HepG2 (cell line): Measurements from ENCODE around the gene CELSR2.

Source experiments
- CREM ChIP-seq, 2 experiments: sonication (generic) in 1 of 2; formaldehyde crosslinking in 1 of 2; IDR thresholded peaks; 2 replicates each; pipeline versions ENCODE4 v1.4.0 to v1.6.1; 2016 to 2020; ENCODE audit warnings: antibody characterized with exemption in 1 of 2, mild to moderate bottlenecking in 1 of 2, missing genetic modification reagents in 1 of 2
- GATA4 ChIP-seq: sonication (generic); IDR thresholded peaks from 2 replicates; pipeline ENCODE4 v1.6.1; 2016; ENCODE audit warnings: antibody characterized with exemption, low read depth, borderline replicate concordance
- MTF1 ChIP-seq: sonication (generic); formaldehyde crosslinking; IDR thresholded peaks from 2 replicates; pipeline ENCODE4 v1.5.0; 2020; ENCODE audit warnings: missing genetic modification reagents
- NFKBIZ ChIP-seq: IDR thresholded peaks from 2 replicates; pipeline ENCODE4 v1.6.1; 2018; ENCODE audit warnings: missing genetic modification reagents, missing compliant biosample characterization
- SALL2 ChIP-seq: sonication (generic); formaldehyde crosslinking; IDR thresholded peaks from 2 replicates; pipeline ENCODE4 v1.8.1; 2023; ENCODE audit warnings: mild to moderate bottlenecking, missing genetic modification reagents, inconsistent platforms
- ZNF17 ChIP-seq: sonication (generic); formaldehyde crosslinking; IDR thresholded peaks from 2 replicates; pipeline ENCODE4 v1.5.0; 2020; ENCODE audit warnings: mild to moderate bottlenecking, missing genetic modification reagents
- TF ChIP-seq, protein P1 (sequence below): sonication (generic); formaldehyde crosslinking; IDR thresholded peaks from 2 replicates; pipeline ENCODE4 v1.5.0; 2020; ENCODE audit warnings: mild to moderate bottlenecking, missing genetic modification reagents, moderate library complexity

DNA sequence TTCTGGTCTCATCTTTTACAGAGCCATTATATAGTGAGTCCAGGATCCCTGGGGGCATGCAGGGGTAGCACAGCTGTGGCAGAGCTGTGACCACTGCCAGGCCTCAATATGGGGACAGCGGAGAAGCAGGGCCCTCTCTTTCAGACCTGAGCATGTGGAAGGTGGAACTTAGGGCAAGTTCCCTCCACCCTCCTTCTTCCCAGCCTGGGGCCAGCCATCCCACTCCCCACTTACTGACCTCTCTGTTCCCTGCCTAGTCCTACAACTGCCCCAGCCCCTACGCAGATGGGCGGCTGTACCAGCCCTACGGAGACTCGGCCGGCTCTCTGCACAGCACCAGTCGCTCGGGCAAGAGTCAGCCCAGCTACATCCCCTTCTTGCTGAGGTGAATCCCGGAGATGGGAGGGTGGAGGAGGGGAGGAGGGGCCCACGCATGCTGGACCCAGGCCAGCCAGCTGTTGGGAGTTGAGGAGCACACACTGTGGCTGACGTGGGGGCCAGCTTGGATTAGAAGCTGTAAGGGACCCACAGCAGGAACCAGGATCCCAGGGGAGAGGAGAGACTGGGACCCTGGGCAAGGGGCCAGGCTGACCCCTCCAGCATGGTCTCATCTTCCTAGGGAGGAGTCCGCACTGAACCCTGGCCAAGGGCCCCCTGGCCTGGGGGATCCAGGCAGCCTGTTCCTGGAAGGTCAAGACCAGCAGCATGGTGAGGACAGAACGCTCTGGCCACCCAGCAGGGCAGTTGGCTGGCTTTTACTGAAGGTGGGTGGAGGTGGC lies 22.9 kb downstream of the CELSR2 start:
- TF ChIP-seq ZNF17 (CRISPR knock-in tag) (no peak), SALL2 (CRISPR knock-in tag) (no peak), NFKBIZ (no peak), MTF1 (no peak), CREM (IDR thresholded peaks at IDR 0.05) (no peak), CREM (CRISPR knock-in tag; IDR thresholded peaks at IDR 0.05) (no peak), GATA4 (no peak)
- TF ChIP-seq, protein P1, sequence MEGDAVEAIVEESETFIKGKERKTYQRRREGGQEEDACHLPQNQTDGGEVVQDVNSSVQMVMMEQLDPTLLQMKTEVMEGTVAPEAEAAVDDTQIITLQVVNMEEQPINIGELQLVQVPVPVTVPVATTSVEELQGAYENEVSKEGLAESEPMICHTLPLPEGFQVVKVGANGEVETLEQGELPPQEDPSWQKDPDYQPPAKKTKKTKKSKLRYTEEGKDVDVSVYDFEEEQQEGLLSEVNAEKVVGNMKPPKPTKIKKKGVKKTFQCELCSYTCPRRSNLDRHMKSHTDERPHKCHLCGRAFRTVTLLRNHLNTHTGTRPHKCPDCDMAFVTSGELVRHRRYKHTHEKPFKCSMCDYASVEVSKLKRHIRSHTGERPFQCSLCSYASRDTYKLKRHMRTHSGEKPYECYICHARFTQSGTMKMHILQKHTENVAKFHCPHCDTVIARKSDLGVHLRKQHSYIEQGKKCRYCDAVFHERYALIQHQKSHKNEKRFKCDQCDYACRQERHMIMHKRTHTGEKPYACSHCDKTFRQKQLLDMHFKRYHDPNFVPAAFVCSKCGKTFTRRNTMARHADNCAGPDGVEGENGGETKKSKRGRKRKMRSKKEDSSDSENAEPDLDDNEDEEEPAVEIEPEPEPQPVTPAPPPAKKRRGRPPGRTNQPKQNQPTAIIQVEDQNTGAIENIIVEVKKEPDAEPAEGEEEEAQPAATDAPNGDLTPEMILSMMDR (CRISPR knock-in tag), result no peak
